Lung (tissue), 12 donors: ENCODE results near the gene CBFA2T2. TPM values are rescaled to one million over a fixed set of nuclear protein-coding genes. Genes with fewer than 3 reads are reported as not detected.

Experiments used
- ATAC-seq: fragments of 200-7000 bp; cut with Tn5 transposase; one replicate; pipeline ENCODE4 v1.9.1; 2020; ENCODE audit warnings: moderate number of reproducible peaks; ENCODE audit not compliant: insufficient read depth, low FRiP score
- DNase-seq, 3 donors: peaks; one replicate each; pipeline ENCODE4 v3.0.0-alpha.2; 2013 to 2017
- H3K27ac ChIP-seq, 2 donors: one replicate each; pipeline ENCODE4 v1.5.1; 2013; ENCODE audit warnings: mild to moderate bottlenecking in 2 of 2, moderate library complexity in 2 of 2, control low read depth in 1 of 2, inconsistent platforms in 1 of 2, low read depth in 1 of 2, low read length in 1 of 2
- H3K27me3 ChIP-seq, 3 donors: one replicate each; pipeline ENCODE4 v1.5.1; 2013; ENCODE audit warnings: low read length in 2 of 3; ENCODE audit not compliant: control insufficient read depth in 3 of 3, insufficient read depth in 3 of 3
- H3K36me3 ChIP-seq, 4 donors: one replicate each; pipeline ENCODE4 v1.5.1; 2013; ENCODE audit warnings: low read length in 4 of 4, mild to moderate bottlenecking in 1 of 4, moderate library complexity in 1 of 4; ENCODE audit not compliant: control insufficient read depth in 4 of 4, insufficient read depth in 4 of 4
- H3K4me1 ChIP-seq, 5 donors: one replicate each; pipeline ENCODE4 v1.5.1; 2013; ENCODE audit warnings: low read length in 5 of 5, mild to moderate bottlenecking in 2 of 5, moderate library complexity in 1 of 5; ENCODE audit not compliant: control insufficient read depth in 5 of 5, insufficient read depth in 5 of 5
- H3K4me3 ChIP-seq: one replicate; pipeline ENCODE4 v1.5.1; 2013; ENCODE audit warnings: mild to moderate bottlenecking, control low read depth, moderate library complexity
- H3K9ac ChIP-seq, 2 donors: one replicate each; pipeline ENCODE4 v1.5.1; 2013; ENCODE audit warnings: low read length in 2 of 2, control low read depth in 1 of 2; ENCODE audit not compliant: insufficient read depth in 1 of 2
- H3K9me3 ChIP-seq, 4 donors: one replicate each; pipeline ENCODE4 v1.5.1; 2013; ENCODE audit warnings: low read length in 3 of 4, mild to moderate bottlenecking in 1 of 4, moderate library complexity in 1 of 4; ENCODE audit not compliant: control insufficient read depth in 4 of 4, insufficient read depth in 3 of 4
- WGBS, 2 donors: extraction: QIAGEN DNeasy Blood & Tissue Kit; methylation state at CpG; one replicate each; pipeline ENCODE4 v1.1.7; 2013; 5-methylcytosine and 5-hydroxymethylcytosine counted together
- polyA plus RNA-seq, 2 donors: library from polyadenylated mRNA; stranded (reverse); fragments of 200-250 nt; gene quantifications; one replicate each; pipeline ENCODE4 v1.2.1, GENCODE V29; 2013
- total RNA-seq, 2 donors: library from RNA; depleted of rRNA in 1 of 2; stranded (reverse); fragments of >200 nt in 1 of 2; gene quantifications; one replicate each; pipeline ENCODE4 v1.2.1, GENCODE V29; 2014 to 2021
- TF ChIP-seq, protein P1 (sequence below): IDR thresholded peaks from 2 replicates; pipeline ENCODE4 v1.5.1; 2012; ENCODE audit warnings: mild to moderate bottlenecking; ENCODE audit errors: control extremely low read depth, extremely low read depth
- donor health status: control.
- donor health status: control.
- donor health status: Bipolar disorder and iron deficiency.
- donor health status: healthy.
- donor health status: DM: yes; HTN: yes; CAD: no.

The CBFA2T2 gene
- total and polyA plus RNA-seq, 4 donors = 5.1 to 19.1 (median 8.2) TPM

DNA sequence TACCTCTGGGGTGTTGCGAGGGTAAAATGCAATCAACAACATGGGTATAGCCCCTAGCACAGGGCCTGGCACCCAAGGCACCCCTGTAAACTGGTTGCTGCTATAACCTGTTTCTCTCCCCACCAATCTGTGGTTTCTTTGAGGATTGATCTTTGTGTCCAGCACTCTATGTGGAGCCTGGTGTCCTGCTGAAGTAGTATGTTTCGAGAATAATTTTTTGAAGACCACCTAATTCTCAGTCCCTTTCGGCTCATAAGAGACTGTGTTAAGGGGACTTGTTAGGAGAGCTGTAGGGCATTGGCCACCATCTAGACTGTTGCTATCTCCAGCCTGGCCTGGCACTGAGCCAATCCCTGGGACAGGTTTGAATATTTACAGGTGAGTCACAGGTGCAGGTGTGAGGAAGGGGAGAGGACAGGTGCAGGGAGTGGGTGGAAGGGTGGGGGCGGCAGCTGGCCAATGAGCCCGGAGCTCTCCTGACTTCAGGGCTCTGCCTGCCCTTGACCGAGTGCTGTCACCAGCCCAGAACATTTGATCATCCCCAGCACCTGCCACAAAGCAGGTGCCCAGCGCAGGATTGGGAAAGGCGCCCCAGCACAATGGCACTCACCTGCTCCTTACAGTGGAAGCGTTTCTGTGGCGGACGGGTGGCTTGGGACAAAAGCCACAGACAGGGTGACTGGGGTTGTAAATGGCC, 164.2 kb downstream of the CBFA2T2 start:
- ATAC-seq (peak; percentile 35), DNase-seq (peak; percentile 53 to 77 (median 66))
- TF ChIP-seq, protein P1, sequence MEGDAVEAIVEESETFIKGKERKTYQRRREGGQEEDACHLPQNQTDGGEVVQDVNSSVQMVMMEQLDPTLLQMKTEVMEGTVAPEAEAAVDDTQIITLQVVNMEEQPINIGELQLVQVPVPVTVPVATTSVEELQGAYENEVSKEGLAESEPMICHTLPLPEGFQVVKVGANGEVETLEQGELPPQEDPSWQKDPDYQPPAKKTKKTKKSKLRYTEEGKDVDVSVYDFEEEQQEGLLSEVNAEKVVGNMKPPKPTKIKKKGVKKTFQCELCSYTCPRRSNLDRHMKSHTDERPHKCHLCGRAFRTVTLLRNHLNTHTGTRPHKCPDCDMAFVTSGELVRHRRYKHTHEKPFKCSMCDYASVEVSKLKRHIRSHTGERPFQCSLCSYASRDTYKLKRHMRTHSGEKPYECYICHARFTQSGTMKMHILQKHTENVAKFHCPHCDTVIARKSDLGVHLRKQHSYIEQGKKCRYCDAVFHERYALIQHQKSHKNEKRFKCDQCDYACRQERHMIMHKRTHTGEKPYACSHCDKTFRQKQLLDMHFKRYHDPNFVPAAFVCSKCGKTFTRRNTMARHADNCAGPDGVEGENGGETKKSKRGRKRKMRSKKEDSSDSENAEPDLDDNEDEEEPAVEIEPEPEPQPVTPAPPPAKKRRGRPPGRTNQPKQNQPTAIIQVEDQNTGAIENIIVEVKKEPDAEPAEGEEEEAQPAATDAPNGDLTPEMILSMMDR = no peak
- WGBS, 2 donors = 69 to 81% methylated on average over 11 of the region's 11 CpGs
- Histone ChIP-seq H3K27me3 (no peaks in the 10 kb centered on the region), H3K4me1 (peaks cover 0 to 25% (median 0%) of the 10 kb centered on the region in 5 donors), H3K4me3 (no peak overlapping the region), H3K9me3 (no peaks in the 10 kb centered on the region), H3K27ac (peak overlapping the region in 1 of 2 donors; percentile 60), H3K36me3 (peaks cover 0 to 9% (median 4%) of the 10 kb centered on the region in 4 donors), H3K9ac (no peak overlapping the region)

DNA sequence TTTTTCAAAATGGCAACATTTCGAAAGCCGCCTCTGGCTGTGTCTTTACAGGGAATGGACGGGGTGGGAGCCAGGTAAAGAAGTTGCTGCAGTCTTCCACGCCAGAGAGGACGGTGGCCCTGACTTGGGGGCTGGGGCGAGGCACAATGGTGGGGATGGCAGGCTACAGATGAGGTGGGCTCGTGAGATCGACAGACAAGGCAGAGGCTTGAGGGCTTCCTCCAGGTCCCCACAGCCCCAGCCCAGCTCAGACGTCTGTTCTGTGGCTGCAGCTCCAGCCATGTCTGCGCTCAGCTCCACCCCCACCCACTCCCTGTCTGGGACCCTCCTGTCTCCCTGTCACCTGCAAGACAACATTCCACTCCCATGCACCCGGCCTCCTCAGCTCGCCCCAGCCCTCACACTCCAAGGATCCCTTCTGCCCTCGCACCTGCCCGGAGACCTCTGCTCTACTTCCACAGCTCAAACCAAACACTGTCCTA, 164.8 kb downstream of the CBFA2T2 start:
- peak in 2 of 3 donors; percentile 41 to 43 for DNase-seq
- Histone ChIP-seq H3K9me3 (no peaks in the 10 kb centered on the region), H3K27me3 (no peaks in the 10 kb centered on the region), H3K27ac (peak overlapping the region in 1 of 2 donors; percentile 60), H3K4me3 (no peak overlapping the region), H3K9ac (no peak overlapping the region), H3K36me3 (peaks cover 0 to 16% (median 6%) of the 10 kb centered on the region in 4 donors), H3K4me1 (peaks cover 0 to 18% (median 0%) of the 10 kb centered on the region in 5 donors)
- 65 to 74% methylated on average over 14 of the region's 14 CpGs for WGBS, 2 donors
- TF ChIP-seq, protein P1 = no peak
- ATAC-seq = no peak

DNA sequence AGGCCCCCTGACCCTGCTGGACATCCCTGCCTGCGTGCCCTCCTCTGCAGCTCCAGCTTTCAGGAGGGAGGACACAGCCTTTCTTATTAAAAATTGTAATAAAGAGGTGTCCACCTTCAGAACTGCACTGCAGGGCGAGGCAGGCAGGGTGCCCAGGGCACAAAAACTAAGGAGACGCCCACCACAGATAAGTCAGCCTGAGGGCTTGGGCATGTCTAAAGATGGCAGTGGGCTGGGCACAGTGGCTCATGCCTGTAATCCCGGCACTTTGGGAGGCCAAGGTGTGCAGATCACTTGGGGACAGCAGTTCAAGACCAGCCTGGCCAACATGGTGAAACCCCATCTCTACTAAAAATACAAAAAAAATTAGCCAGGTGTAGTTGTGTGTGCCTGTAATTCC, 165.3 kb downstream of the CBFA2T2 start:
- DNase-seq (no peak), ATAC-seq (no peak)
- Histone ChIP-seq H3K36me3 (peaks cover 0 to 17% (median 5%) of the 10 kb centered on the region in 4 donors), H3K9ac (no peak overlapping the region), H3K4me1 (peaks cover 0 to 16% (median 0%) of the 10 kb centered on the region in 5 donors), H3K27me3 (no peaks in the 10 kb centered on the region), H3K9me3 (no peaks in the 10 kb centered on the region), H3K4me3 (no peak overlapping the region), H3K27ac (peak overlapping the region in 1 of 2 donors; percentile 60)
- TF ChIP-seq, protein P1 = no peak
- 65 to 71% methylated on average over 4 of the region's 4 CpGs for WGBS, 2 donors
